DND-41 (cell line): ENCODE data around the gene ZMIZ2.

Experiments
- EZH2 ChIP-seq: IDR thresholded peaks from 3 replicates; pipeline ENCODE4 v1.6.1; 2012; ENCODE audit warnings: borderline replicate concordance, low read depth, mild to moderate bottlenecking, moderate library complexity, low read length, inconsistent platforms; ENCODE audit not compliant: severe bottlenecking
- TF ChIP-seq, protein P1 (sequence below): IDR thresholded peaks from 2 replicates; pipeline ENCODE4 v1.5.1; 2012; ENCODE audit warnings: borderline replicate concordance, low read length, moderate library complexity, mild to moderate bottlenecking; ENCODE audit not compliant: poor library complexity, severe bottlenecking; ENCODE audit errors: extremely low read depth

DNA sequence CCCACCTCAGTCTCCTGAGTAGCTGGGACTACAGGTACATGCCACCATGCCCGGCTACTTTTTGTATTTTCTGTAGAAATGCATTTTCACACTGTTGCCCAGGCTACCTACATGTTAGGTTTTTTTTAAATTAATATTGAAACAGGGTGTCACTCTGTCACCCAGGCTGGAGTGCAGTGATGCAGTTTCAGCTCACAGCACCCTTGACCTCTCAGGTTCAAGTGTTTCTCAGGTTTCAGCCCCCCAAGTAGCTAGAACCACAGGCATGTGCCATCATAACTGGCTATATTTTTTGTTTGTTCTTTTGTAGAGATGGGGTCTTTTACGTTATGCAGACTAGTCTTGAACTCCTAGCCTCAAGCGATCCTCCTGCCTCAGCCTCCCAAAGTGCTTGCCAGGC, 32.4 kb upstream of the ZMIZ2 start:
- TF ChIP-seq, protein P1, sequence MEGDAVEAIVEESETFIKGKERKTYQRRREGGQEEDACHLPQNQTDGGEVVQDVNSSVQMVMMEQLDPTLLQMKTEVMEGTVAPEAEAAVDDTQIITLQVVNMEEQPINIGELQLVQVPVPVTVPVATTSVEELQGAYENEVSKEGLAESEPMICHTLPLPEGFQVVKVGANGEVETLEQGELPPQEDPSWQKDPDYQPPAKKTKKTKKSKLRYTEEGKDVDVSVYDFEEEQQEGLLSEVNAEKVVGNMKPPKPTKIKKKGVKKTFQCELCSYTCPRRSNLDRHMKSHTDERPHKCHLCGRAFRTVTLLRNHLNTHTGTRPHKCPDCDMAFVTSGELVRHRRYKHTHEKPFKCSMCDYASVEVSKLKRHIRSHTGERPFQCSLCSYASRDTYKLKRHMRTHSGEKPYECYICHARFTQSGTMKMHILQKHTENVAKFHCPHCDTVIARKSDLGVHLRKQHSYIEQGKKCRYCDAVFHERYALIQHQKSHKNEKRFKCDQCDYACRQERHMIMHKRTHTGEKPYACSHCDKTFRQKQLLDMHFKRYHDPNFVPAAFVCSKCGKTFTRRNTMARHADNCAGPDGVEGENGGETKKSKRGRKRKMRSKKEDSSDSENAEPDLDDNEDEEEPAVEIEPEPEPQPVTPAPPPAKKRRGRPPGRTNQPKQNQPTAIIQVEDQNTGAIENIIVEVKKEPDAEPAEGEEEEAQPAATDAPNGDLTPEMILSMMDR = no peak
- no peak for TF ChIP-seq EZH2
